NCI-H187 treated with DMSO at 0.1 percent for 48 hours (cell line): ENCODE data around the gene RGS3.
"Not testable (repeated sequence)": the region's sequence is repeated elsewhere in the genome, so short reads cannot be mapped to it uniquely, and the experiment has no call there.

ENCODE experiments used
- DNase-seq: peaks from one replicate; lab custom pipeline; 2025; lab: John Stamatoyannopoulos, UW

Gene RGS3

DNA sequence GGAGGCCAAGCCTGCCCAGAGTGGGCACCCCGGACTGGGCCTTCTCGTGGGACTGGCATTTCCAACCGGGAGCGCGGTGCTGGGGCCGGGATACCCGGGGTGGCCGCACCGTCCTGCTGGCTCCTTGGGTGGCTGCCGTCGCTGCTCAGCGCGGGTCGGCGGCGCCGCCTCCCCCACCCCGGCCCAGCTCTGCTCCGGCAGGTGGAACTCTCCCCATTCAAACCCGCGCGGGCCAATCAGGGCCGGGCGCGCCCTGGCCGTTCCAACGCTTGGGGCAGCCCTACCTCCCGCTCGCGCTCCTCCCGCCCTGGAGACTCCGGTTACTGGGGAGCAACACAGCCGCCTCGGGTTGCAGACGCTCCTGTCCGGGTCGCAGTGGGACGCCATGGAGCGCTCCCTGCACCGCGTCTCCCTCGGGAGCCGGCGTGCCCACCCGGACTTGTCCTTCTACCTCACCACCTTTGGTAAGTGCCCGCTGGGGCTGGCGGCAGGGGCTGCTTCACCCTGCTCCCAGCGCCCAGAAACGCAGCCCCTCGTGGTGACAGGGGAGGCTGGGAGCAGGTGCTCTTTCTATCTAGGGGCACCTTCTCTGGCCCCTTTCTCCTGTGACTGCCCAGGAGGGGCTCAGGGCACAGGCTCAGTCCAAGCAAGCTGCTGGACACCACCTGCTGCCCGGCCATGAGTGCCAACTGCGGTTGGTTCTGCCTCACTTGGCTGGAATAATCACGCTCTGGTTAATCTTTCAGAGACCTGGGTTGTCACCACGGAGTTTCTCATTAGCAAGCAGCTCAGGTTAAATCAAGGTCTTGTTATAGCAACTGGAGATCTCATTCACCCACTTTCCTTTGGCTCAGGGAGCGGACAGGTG lies at the start of gene RGS3:
RGS3 (plus strand) TSS at position 310 of the 868 bp plus-strand sequence; CDS start at position 386, 76 bp downstream.
- peak; percentile 23 for DNase-seq

GRCh38 chr9:113416149-113416721 lies 47.3 kb upstream of the RGS3 start:
- DNase-seq = no peak

DNA sequence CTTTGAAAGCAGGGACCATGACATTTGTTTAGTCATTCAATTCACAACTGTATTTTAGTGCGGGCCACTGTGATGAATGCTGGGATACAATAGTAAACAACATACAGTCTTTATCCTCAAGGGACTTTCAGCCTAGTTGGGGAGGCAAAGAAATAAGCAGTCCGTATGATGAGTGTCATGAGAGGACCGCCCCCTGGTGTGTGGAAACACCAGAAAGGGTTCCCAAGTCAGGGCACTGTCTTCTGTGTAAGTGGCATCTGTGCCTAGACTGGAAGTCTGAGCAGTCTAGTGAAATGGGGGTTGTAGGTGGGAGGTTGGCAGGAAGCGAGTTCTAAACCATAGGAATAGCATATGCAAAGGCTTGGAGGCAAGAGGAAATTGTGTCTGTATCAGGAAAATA lies 46.2 kb upstream of the RGS3 start:
- no peak for DNase-seq

- DNase-seq = no peak
Measured at GRCh38 chr9:113421726-113422125, 41.8 kb upstream of the RGS3 start.

DNA sequence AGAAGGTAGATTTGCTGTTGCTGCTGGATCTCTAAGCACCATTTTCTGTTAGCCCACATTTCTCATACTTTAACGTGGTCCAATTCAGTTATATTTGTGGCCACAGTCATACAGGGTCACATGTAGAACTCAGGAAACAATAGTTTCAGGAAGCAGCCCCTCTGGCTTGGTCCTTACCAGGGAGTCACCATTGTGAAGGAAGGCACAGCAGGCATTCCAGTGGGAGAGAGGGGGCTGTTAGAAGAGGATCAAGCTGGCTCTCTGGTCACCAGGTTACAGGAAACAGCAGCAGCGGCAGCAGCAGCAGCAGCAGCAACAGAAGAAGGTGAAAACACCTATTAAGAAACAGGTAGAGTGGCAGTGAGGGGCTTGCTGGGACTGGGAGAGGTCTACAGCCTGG lies 38.5 kb upstream of the RGS3 start:
- DNase-seq = no peak

DNA sequence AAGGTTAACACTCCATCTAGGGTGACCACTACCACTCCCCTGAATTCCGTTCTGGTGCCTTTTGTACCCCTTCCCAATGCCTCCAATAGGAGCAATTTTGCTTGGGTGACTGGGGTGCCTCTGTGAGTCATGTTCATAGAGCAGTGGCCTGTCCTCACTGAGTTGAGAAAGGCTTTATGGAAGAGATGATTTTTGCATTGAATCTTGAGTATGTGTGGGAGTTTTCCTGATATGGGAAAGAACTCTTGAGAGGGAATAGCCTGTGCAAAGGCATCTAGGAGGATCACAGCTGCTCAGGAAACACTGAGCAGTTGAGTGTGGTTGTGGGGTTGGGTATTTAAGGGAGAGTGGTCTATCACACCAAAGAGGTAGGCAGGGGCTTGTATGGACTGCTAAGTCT lies 36.8 kb upstream of the RGS3 start:
- DNase-seq = no peak

DNA sequence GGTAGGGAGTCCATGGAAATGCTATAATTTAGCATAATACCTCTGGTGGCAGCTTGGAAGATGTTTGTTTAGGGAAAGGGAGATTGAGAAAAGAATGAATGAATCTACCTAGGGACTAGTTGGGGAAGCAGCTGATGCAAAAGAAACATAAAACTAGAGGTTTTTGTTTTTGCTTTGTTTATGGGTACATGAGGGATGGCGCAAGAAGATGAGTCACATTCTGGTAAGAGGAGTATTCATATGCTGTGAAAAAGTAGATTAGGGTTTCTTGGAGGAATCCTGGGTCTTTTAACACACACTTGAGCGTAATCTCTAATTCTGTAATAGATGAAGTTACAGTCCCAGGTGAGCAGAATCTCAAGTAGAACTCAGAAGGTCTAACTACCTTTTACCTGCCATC lies 35.9 kb upstream of the RGS3 start:
- DNase-seq = no peak

DNA sequence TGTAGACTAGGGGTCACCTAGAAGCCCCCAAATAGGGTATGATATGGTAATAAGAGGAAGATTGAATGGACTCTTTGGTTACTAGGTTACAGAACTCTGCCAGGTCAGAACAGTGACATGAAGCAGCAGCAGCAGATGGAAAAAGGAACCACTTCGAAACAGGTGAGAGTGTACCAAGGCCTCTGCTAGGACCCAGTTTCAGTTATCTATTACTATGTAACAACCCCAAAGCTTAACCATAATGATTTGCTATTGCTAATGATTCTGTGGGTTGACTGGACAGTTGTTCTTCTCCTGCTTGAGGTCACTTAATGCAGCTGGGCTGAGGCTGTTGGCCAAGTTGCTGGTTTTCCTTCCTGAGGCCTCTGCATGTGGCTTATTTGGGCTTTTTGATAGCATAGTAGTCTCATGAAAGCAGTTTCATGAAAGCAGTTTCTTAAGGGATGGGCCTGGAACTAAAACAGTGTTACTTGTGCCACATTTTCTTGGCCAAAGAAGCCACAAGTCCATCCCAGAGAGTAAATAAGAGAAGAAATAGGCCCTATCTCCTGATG lies 35.4 kb upstream of the RGS3 start:
- DNase-seq = no peak

DNA sequence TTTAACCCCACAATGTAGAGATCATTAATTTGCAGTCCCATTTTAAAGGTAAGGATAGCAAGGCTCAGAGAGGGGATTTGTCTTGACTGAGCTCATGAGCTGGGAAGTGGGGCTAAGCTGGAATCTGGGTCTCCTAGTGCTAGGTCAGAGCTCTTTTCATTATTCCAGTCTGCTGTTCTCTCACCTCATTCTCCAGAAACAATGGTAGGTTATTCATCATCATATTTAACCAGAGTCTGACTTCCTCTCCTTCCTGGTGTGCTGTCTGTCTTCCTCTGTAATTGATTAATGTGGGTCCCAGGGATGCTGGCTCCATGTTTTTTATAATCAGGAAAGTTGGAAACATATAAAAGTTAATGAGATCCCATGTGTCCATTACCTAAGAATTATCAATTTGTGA lies 32.3 kb upstream of the RGS3 start:
- no peak for DNase-seq

GRCh38 chr9:113436728-113437515 lies 26.6 kb upstream of the RGS3 start:
- no peak for DNase-seq

DNA sequence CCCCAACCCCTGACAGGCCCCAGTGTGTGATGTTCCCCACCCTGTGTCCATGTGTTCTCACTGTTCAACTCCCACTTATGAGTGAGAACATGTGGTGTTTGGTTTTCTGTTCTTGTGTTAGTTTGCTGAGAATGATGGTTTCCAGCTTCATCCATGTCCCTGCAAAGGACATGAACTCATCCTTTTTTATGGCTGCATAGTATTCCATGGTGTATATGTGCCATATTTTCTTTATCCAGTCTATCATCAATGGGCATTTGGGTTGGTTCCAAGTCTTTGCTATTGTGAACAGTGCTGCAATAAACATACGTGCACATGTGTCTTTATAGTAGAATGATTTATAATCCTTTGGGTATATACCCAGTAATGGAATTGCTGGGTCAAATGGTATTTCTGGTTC lies 25.8 kb upstream of the RGS3 start:
- DNase-seq = not testable (repeated sequence)

- DNase-seq = no peak
Measured at GRCh38 chr9:113444736-113445135, 18.8 kb upstream of the RGS3 start.

- no peak for DNase-seq
Measured at GRCh38 chr9:113446323-113446740, 17.2 kb upstream of the RGS3 start.

DNA sequence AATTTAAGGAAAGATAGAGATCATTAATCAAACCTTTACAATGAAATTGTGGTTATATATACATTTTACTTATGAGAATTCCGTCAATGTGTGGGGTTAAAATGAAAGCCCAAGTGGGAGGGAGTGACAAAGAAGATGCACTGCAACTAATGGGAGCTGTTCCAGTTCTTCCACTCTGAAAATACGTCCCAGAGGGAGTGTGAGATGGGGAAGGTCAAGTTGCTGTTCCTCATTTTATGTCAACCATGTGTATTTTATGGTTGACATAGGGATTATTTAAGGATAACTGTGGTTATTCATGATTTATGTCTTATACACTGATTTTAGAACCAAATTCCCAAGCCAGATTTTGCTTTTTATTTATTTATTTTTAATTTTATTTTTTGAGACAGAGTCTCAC lies 14.2 kb upstream of the RGS3 start:
- no peak for DNase-seq

GRCh38 chr9:113452113-113452605 lies 11.4 kb upstream of the RGS3 start:
- DNase-seq = no peak

- DNase-seq = no peak
Measured at GRCh38 chr9:113454914-113455761, 8.4 kb upstream of the RGS3 start.

- DNase-seq = no peak
Measured at GRCh38 chr9:113456235-113456634, 7.3 kb upstream of the RGS3 start.

DNA sequence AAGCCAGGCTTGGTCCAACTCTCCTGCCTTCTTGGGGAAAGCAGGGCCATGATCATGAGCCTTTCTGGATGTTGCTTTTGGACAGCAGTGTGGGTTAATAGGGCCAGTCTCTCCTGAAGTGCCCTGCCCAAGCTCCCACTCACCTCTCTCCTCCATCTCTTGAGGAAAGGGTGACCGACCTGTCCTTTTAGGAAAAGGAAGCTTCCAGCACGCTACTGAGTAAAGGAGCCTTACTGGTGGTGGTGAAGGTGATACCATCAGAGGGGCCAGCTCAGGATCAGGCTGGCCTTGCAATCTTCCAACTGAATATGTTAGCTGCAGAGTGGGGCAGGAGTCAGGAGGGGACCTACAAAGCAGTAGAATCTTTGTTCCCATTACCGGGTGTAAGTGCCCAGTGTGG lies 2.2 kb upstream of the RGS3 start:
- no peak for DNase-seq

DNA sequence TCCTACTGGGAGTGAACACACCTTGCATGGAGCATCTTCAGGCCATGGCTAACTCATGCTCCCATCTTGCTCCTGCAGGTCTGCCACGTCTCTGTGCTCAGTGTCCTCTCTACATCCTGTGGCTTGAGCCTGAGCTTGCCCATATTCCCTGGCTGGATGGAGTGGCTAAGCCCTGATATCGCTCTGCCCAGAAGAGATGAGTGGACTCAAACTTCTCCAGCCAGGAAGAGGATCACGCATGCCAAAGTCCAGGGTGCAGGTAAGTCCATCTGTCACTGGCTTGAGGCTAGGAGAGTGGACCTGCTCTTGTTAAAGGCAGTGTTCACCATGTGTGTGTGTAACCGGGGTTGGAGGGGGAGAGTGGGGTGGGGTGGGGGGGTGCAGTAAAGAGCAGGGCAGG lies 1.6 kb upstream of the RGS3 start:
- DNase-seq = no peak

DNA sequence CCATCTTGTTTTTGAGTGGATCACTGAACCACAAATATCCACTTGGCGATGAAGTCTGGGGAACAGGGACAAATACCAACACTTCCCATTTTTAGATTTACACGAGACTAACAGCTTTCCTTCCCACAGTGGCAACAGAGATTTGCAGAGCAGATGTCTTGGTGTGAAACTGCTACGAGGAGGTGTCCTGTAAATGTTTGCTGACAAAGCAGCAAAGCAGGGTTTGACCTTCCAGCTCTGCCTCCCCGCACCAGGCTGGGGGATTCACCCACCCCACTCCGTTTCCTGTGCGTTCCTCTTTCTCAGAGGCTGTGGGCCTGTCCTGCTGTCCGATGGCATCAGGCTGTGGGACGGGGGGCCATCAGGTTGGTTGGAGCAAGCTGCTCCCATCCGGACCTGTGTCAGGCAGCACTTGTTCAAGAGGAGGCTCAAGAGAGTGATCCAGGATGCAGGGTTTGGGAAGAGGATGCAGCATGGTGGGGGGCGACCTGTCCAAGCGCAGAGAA lies 693 bp upstream of the RGS3 start:
- no peak for DNase-seq

DNA sequence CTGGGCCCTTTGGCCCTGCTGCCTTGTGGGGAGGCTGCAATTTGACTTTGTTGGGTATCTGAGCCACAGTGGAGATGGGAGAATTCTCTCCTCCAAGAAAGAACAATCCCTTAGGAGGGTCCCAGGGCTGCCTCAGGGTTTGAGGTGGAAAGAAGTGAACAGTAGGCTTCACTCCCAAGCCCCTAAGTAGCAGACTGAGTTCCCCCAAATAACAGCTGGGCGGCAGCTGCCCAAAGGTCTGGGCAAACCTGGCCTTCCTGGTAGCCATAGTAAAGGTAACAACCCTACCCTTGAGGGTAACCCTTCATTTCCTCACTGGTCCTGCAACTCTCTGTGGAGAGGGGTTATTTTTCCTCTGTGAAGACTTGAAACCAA lies 746 bp downstream of the RGS3 start:
- DNase-seq = no peak
